ENCODE data around the gene OR52N4. TPM values are rescaled to one million over a fixed set of nuclear protein-coding genes. Genes with fewer than 3 reads are reported as not detected.

The OR52N4 gene
- total and polyA plus RNA-seq, 4 donors: 0.14 TPM; not detected in 3

GRCh38 chr11:5727691-5728090 lies 26.4 kb upstream of the OR52N4 start:
- Histone ChIP-seq H3K27ac (ENCODE audit: low read depth in 1 of 2, low read length in 2 of 2) (no peak overlapping the region), H3K27me3 (ENCODE audit: control insufficient read depth in 4 of 4, insufficient read depth in 4 of 4, low read length in 3 of 4) (peaks cover 0 to 5% (median 0%) of the 10 kb centered on the region in 4 donors), H3K9ac (ENCODE audit: low read depth in 1 of 2, low read length in 2 of 2) (no peak overlapping the region), H3K9me3 (ENCODE audit: control insufficient read depth in 4 of 4, low read length in 3 of 4) (no peaks in the 10 kb centered on the region), H3K36me3 (ENCODE audit: control insufficient read depth in 4 of 4, insufficient read depth in 3 of 4, low read depth in 1 of 4, low read length in 3 of 4) (no peaks in the 10 kb centered on the region), H3K4me3 (ENCODE audit: low read depth in 1 of 3, low read length in 3 of 3) (no peak overlapping the region), H3K4me1 (ENCODE audit: control insufficient read depth in 4 of 4, insufficient read depth in 4 of 4, low read length in 3 of 4) (no peaks in the 10 kb centered on the region)
- 91% methylated on average over 1 of the region's 1 CpG for WGBS
- DNase-seq (ENCODE audit: low spot score): no peak
- TF ChIP-seq RXRA (IDR thresholded peaks at IDR 0.05): no peak
- no peak for TF ChIP-seq REST (IDR thresholded peaks at IDR 0.05)
- no peak for TF ChIP-seq ATF3 (IDR thresholded peaks at IDR 0.05)
- no peak for TF ChIP-seq YY1 (IDR thresholded peaks at IDR 0.05)
- no peak for TF ChIP-seq SP1 (IDR thresholded peaks at IDR 0.05)
- TF ChIP-seq NR2F2 (IDR thresholded peaks at IDR 0.05): no peak
- TF ChIP-seq TAF1 (conservative IDR thresholded peaks at IDR 0.05): no peak
- TF ChIP-seq GABPA (IDR thresholded peaks at IDR 0.05 in 1 of 2, conservative IDR thresholded peaks at IDR 0.05 in 1 of 2): no peak

DNA sequence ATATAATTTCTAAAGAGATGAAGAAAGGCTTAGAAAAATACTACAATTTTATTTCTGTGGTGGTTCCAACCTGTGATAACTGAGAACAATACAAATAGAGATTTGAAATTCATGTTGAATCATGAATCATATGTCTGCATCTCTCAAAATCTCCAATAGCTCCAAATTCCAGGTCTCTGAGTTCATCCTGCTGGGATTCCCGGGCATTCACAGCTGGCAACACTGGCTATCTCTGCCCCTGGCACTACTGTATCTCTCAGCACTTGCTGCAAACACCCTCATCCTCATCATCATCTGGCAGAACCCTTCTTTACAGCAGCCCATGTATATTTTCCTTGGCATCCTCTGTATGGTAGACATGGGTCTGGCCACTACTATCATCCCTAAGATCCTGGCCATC lies 17.6 kb upstream of the OR52N4 start, which contains the start of gene OR56B1:
Gene OR56B1, plus strand, starts transcription at position 53 of the 400 bp plus-strand sequence. Its CDS starts 69 bp downstream, at position 122.
- Histone ChIP-seq H3K36me3 (ENCODE audit: control insufficient read depth in 4 of 4, insufficient read depth in 3 of 4, low read depth in 1 of 4, low read length in 3 of 4) (no peaks in the 10 kb centered on the region), H3K4me3 (ENCODE audit: low read depth in 1 of 3, low read length in 3 of 3) (no peak within 1 kb of the TSS), H3K9me3 (ENCODE audit: control insufficient read depth in 4 of 4, low read length in 3 of 4) (peaks cover 0 to 2% (median 0%) of the 10 kb centered on the region in 4 donors), H3K9ac (ENCODE audit: low read depth in 1 of 2, low read length in 2 of 2) (no peak within 1 kb of the TSS), H3K27ac (ENCODE audit: low read depth in 1 of 2, low read length in 2 of 2) (no peak within 1 kb of the TSS), H3K4me1 (ENCODE audit: control insufficient read depth in 4 of 4, insufficient read depth in 4 of 4, low read length in 3 of 4) (no peaks in the 10 kb centered on the region), H3K27me3 (ENCODE audit: control insufficient read depth in 4 of 4, insufficient read depth in 4 of 4, low read length in 3 of 4) (no peaks in the 10 kb centered on the region)
- DNase-seq (ENCODE audit: low spot score): no peak
- TF ChIP-seq EGR1 (IDR thresholded peaks at IDR 0.05; ENCODE audit: low read depth in 2 of 2) (no peak), RAD21 (IDR thresholded peaks at IDR 0.05) (no peak), RXRA (IDR thresholded peaks at IDR 0.05) (no peak), FOXA2 (IDR thresholded peaks at IDR 0.05) (no peak), ATF3 (IDR thresholded peaks at IDR 0.05) (no peak), FOXA1 (IDR thresholded peaks at IDR 0.05) (no peak), REST (IDR thresholded peaks at IDR 0.05) (no peak), SP1 (IDR thresholded peaks at IDR 0.05) (no peak), CTCF (IDR thresholded peaks at IDR 0.05; ENCODE audit: low read depth, low read length, missing input control) (no peak), MAX (IDR thresholded peaks at IDR 0.05) (no peak), GABPA (IDR thresholded peaks at IDR 0.05 in 1 of 2, conservative IDR thresholded peaks at IDR 0.05 in 1 of 2) (no peak), YY1 (IDR thresholded peaks at IDR 0.05) (no peak), TAF1 (conservative IDR thresholded peaks at IDR 0.05) (no peak), JUND (IDR thresholded peaks at IDR 0.05) (no peak), HNF4G (IDR thresholded peaks at IDR 0.05) (no peak), HNF4A (conservative IDR thresholded peaks at IDR 0.05) (no peak)
- TF ChIP-seq, protein P1, sequence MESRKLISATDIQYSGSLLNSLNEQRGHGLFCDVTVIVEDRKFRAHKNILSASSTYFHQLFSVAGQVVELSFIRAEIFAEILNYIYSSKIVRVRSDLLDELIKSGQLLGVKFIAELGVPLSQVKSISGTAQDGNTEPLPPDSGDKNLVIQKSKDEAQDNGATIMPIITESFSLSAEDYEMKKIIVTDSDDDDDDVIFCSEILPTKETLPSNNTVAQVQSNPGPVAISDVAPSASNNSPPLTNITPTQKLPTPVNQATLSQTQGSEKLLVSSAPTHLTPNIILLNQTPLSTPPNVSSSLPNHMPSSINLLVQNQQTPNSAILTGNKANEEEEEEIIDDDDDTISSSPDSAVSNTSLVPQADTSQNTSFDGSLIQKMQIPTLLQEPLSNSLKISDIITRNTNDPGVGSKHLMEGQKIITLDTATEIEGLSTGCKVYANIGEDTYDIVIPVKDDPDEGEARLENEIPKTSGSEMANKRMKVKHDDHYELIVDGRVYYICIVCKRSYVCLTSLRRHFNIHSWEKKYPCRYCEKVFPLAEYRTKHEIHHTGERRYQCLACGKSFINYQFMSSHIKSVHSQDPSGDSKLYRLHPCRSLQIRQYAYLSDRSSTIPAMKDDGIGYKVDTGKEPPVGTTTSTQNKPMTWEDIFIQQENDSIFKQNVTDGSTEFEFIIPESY (IDR thresholded peaks at IDR 0.05): no peak
- whole genome bisulfite sequencing: 84% methylated on average over 1 of the region's 1 CpG

Data from liver (tissue), 9 donors.